GM03348 (cell line): ENCODE data around the gene RTL9.
"Not testable (repeated sequence)": the region's sequence is repeated elsewhere in the genome, so short reads cannot be mapped to it uniquely, and the experiment has no call there.

Experiments
- DNase-seq: peaks from one replicate; pipeline ENCODE4 v3.0.0; 2012; ENCODE audit warnings: low spot score

Gene RTL9

GRCh38 chrX:110406250-110406649 lies 47.6 kb downstream of the RTL9 start:
- DNase-seq: not testable (repeated sequence)

DNA sequence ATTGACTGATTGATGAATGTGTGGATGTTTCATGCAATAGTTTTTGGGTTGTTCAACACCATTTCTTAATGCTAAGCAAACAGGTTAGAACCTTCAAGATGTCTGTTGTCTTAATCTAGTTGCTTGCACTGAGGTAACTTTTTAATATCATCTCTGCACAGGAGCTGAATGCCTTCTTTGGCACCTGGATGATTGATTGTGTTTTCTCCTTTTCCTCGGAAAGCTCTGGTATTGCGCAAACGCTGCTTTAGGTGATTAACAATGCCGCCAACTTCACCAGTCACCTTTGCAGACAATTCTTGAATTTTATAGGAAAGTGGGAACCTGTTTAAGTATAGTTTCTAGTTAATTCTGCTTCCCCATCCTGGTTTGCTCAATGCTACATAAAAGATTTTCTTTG lies 48.2 kb downstream of the RTL9 start:
- DNase-seq: no peak

GRCh38 chrX:110407910-110408545 lies 49.4 kb downstream of the RTL9 start:
- DNase-seq: peak; percentile 44
